AG04450 (cell line): Measurements from ENCODE around the gene GRK3. TPM values are rescaled to one million over a fixed set of nuclear protein-coding genes. Genes with fewer than 3 reads are reported as not detected.
"Not testable (repeated sequence)": the region's sequence is repeated elsewhere in the genome, so short reads cannot be mapped to it uniquely, and the experiment has no call there.

Source experiments
- CTCF ChIA-PET: fragments of 300-600, 350-600 bp; formaldehyde crosslinking; extraction: SDS; loops from one replicate; lab custom pipeline; 2022; ENCODE audit warnings: antibody characterized with exemption, inconsistent platforms; lab: Charles Lee
- POLR2A ChIA-PET: fragments of 350-600 bp; formaldehyde crosslinking; extraction: SDS; loops from one replicate; lab custom pipeline; 2021; ENCODE audit warnings: antibody characterized with exemption, inconsistent platforms; lab: Yijun Ruan, JAX
- DNase-seq: peaks from one replicate; pipeline ENCODE4 v3.0.0-alpha.2; 2011; ENCODE audit warnings: low read depth, low spot score
- H3K27ac ChIP-seq: one replicate; pipeline ENCODE4 v1.5.1; 2012; ENCODE audit warnings: low read depth, low read length, control low read depth
- H3K27me3 ChIP-seq: one replicate; pipeline ENCODE4 v1.6.0; 2012; ENCODE audit warnings: low read length; ENCODE audit not compliant: control insufficient read depth, insufficient read depth
- H3K4me3 ChIP-seq: 2 replicates; pipeline ENCODE4 v1.5.1; 2011; ENCODE audit warnings: mild to moderate bottlenecking, low read depth, low read length, control low read depth
- H3K9me3 ChIP-seq: 2 replicates; pipeline ENCODE4 v1.5.1; 2012; ENCODE audit warnings: low read length; ENCODE audit not compliant: control insufficient read depth, insufficient read depth
- CTCF ChIP-seq: IDR thresholded peaks from 2 replicates; pipeline ENCODE4 v1.5.1; 2011; ENCODE audit warnings: low read depth, low read length, control low read depth, inconsistent platforms
- polyA plus RNA-seq: library from polyadenylated mRNA; depleted of rRNA; stranded (reverse); fragments of >200 nt; gene quantifications from 2 replicates; pipeline ENCODE4 v1.2.3, GENCODE V29; 2011

GRK3 gene
- polyA plus RNA-seq, 1 experiment = 0.72 TPM

DNA sequence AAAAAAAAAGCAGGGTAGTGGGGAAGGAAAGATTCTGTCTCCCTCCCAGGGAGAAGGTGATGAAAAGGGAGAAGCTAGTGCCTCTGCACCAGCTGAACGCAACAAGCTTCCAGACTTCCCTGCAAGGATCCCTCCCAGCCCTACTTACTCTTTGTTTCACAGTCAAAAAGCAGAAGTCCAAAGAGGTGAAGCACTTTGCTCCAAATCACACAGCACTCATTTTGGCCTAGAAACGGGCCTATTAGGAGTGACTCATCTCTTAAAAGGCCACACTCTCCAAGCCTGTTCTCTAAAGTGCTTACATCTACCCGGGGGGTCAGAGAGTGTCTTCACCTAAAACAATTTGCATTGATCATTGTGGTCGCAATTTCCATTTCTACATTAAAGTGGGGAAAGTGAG, 17.7 kb upstream of the GRK3 start:
- Histone ChIP-seq H3K27ac (no peak overlapping the region), H3K4me3 (no peak overlapping the region), H3K27me3 (no peaks in the 10 kb centered on the region), H3K9me3 (no peaks in the 10 kb centered on the region)
- CTCF ChIA-PET = no interaction called here
- TF ChIP-seq CTCF = no peak
- POLR2A ChIA-PET = no interaction called here
- DNase-seq = no peak

GRCh38 chr22:25548866-25549464, 15.5 kb upstream of the GRK3 start:
- Histone ChIP-seq H3K27ac (no peak overlapping the region), H3K27me3 (no peaks in the 10 kb centered on the region), H3K9me3 (no peaks in the 10 kb centered on the region), H3K4me3 (no peak overlapping the region)
- no peak for TF ChIP-seq CTCF
- no peak for DNase-seq
- CTCF ChIA-PET = no interaction called here
- POLR2A ChIA-PET = no interaction called here

GRCh38 chr22:25551396-25551795, 13.1 kb upstream of the GRK3 start:
- H3K27me3 ChIP-seq = no peaks in the 10 kb centered on the region
- H3K4me3 ChIP-seq = no peak overlapping the region
- no peaks in the 10 kb centered on the region for H3K9me3 ChIP-seq
- POLR2A ChIA-PET = no interaction called here
- CTCF ChIA-PET = no interaction called here
- no peak overlapping the region for H3K27ac ChIP-seq
- no peak for DNase-seq
- no peak for TF ChIP-seq CTCF

GRCh38 chr22:25552405-25552804, 12.1 kb upstream of the GRK3 start:
- H3K4me3 ChIP-seq, DNase-seq, CTCF ChIA-PET, H3K27ac ChIP-seq, H3K9me3 ChIP-seq, H3K27me3 ChIP-seq, POLR2A ChIA-PET: not testable (repeated sequence)

- no peak for TF ChIP-seq CTCF
- POLR2A ChIA-PET = no interaction called here
Measured at GRCh38 chr22:25553131-25553530, 11.3 kb upstream of the GRK3 start.

More at GRCh38 chr22:25553131-25553530, 11.3 kb upstream of the GRK3 start:
- CTCF ChIA-PET = no interaction called here
- H3K27ac ChIP-seq = no peak overlapping the region
- no peaks in the 10 kb centered on the region for H3K27me3 ChIP-seq
- no peak overlapping the region for H3K4me3 ChIP-seq
- DNase-seq = no peak
- no peaks in the 10 kb centered on the region for H3K9me3 ChIP-seq
